Measurements from ENCODE around the gene ZBTB47.

- TF ChIP-seq, protein P1, sequence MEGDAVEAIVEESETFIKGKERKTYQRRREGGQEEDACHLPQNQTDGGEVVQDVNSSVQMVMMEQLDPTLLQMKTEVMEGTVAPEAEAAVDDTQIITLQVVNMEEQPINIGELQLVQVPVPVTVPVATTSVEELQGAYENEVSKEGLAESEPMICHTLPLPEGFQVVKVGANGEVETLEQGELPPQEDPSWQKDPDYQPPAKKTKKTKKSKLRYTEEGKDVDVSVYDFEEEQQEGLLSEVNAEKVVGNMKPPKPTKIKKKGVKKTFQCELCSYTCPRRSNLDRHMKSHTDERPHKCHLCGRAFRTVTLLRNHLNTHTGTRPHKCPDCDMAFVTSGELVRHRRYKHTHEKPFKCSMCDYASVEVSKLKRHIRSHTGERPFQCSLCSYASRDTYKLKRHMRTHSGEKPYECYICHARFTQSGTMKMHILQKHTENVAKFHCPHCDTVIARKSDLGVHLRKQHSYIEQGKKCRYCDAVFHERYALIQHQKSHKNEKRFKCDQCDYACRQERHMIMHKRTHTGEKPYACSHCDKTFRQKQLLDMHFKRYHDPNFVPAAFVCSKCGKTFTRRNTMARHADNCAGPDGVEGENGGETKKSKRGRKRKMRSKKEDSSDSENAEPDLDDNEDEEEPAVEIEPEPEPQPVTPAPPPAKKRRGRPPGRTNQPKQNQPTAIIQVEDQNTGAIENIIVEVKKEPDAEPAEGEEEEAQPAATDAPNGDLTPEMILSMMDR (optimal IDR thresholded peaks at IDR 0.05 in 1 of 3, IDR thresholded peaks at IDR 0.05 in 1 of 3, conservative IDR thresholded peaks at IDR 0.05 in 1 of 3; ENCODE audit: extremely low read depth in 1 of 3, insufficient read depth in 2 of 3, low read length in 3 of 3) = no peak
- TF ChIP-seq EZH2 (IDR thresholded peaks at IDR 0.05; ENCODE audit: low read length) = no peak
These were observed 52.6 kb downstream of the ZBTB47 start for GRCh38 chr3:42705962-42706585.
